ENCODE data around the gene PHYHIPL. TPM values are rescaled to one million over a fixed set of nuclear protein-coding genes. Genes with fewer than 3 reads are reported as not detected.

The PHYHIPL gene
- total and polyA plus RNA-seq, 2 of the 8 experiments (the other 6 are each of a cell fraction or from before 2014, with no cell fraction given), result 0.23 to 0.48 TPM

DNA sequence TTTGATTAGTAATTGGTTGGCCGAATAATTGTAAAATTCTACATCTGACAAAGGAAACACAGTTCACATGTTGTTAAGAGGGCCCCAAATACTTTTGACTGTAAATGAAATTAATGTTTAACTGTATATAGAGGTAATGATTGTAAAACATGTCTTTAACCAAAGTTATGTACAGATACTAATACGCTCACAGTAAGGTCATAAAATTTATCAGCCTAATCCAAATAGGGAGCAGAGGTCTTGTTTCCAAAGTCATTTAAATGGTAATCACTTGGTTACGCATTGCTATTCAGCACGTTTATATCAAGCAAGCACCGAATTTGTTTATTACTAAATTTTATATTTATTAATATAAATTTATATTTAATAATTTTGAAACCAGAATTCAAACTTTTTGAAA, 1.4 kb downstream of the PHYHIPL start:
- Histone ChIP-seq H3K56ac (replicated peaks; ENCODE audit: insufficient read length, low read depth, low read length) (no peak overlapping the region), H2BK5ac (ENCODE audit: low read depth, low read length) (no peak overlapping the region), H3K4me1 (replicated peaks in 1 of 4; ENCODE audit: control insufficient read depth in 3 of 4, insufficient read depth in 4 of 4, low read length in 3 of 4) (peaks cover 0 to 6% (median 4%) of the 10 kb centered on the region in 4 experiments; a peak in 5 of 7 replicates), H2BK120ac (replicated peaks; ENCODE audit: low read depth, low read length) (no peak overlapping the region), H4K5ac (ENCODE audit: insufficient read length, low read depth, low read length) (no peak overlapping the region), H3K9me3 (ENCODE audit: insufficient read depth in 2 of 2, low read depth in 1 of 2, low read length in 1 of 2) (no peaks in the 10 kb centered on the region), H3K27me3 (replicated peaks in 1 of 4; ENCODE audit: control insufficient read depth in 3 of 4, extremely low read depth in 1 of 4, insufficient read depth in 3 of 4, low read length in 3 of 4) (peaks cover 8 to 36% (median 25%) of the 10 kb centered on the region in 4 experiments), H3K9ac (replicated peaks in 1 of 4; ENCODE audit: extremely low read depth in 1 of 4, low read depth in 3 of 4, low read length in 3 of 4) (no peak overlapping the region), H3K23me2 (ENCODE audit: low read depth, low read length) (peaks cover 3% of the 10 kb centered on the region; the same call in 1 of the 2 replicates), H3K23ac (ENCODE audit: insufficient read length) (no peak overlapping the region), H3K18ac (ENCODE audit: extremely low read depth, low read length) (no peak overlapping the region), H3K14ac (ENCODE audit: insufficient read length) (no peak overlapping the region), H3K4me3 (ENCODE audit: extremely low read depth in 1 of 4, insufficient read depth in 2 of 4, low read depth in 3 of 4, low read length in 4 of 4) (no peak overlapping the region), H2BK20ac (ENCODE audit: low read length) (no peak overlapping the region), H3K4ac (replicated peaks; ENCODE audit: insufficient read length, low read depth, low read length) (no peak overlapping the region), H3K36me3 (ENCODE audit: control insufficient read depth in 2 of 4, insufficient read depth in 4 of 4, low read length in 3 of 4) (no peaks in the 10 kb centered on the region), H2BK15ac (ENCODE audit: low read length) (no peak overlapping the region), H3K79me2 (ENCODE audit: control insufficient read depth in 1 of 2, insufficient read depth in 2 of 2, low read length in 2 of 2) (no peaks in the 10 kb centered on the region), H4K20me1 (replicated peaks in 1 of 2; ENCODE audit: control insufficient read depth in 1 of 2, insufficient read depth in 2 of 2, low read length in 2 of 2) (peaks cover 0 to 3% of the 10 kb centered on the region in 2 experiments), H4K91ac (replicated peaks; ENCODE audit: insufficient read length, low read length) (no peak overlapping the region), H4K8ac (ENCODE audit: extremely low read depth, insufficient read depth, low read length) (no peak overlapping the region), H2BK12ac (ENCODE audit: low read depth, low read length) (no peak overlapping the region), H2AK5ac (ENCODE audit: low read depth, low read length) (no peak overlapping the region), H3K27ac (ENCODE audit: low read depth, low read length) (no peak overlapping the region), H2AFZ (ENCODE audit: low read length) (no peak overlapping the region), H3K4me2 (ENCODE audit: insufficient read depth in 1 of 2, low read depth in 2 of 2, low read length in 2 of 2) (no peak overlapping the region; a peak in 1 of 4 replicates), H3K79me1 (ENCODE audit: low read depth, low read length) (no peaks in the 10 kb centered on the region)
- POLR2A ChIA-PET (ENCODE audit: partially characterized antibody), result interaction anchor here (1.3 kb wide), 1 partner anchor 210 kb away, joined by 3 read pairs; no protein-coding TSS in a partner anchor
- DNase-seq (ENCODE audit: low read depth in 1 of 2, low spot score in 2 of 2), result no peak
- FAIRE-seq, result no peak
- CTCF ChIA-PET (ENCODE audit: partially characterized antibody), result interaction anchor here (0.9 to 3.4 kb wide), 2 partner anchors 214 to 225 kb away, joined by 3 to 17 read pairs; no protein-coding TSS in a partner anchor
- 78% methylated on average over 5 of the region's 5 CpGs; no CpG with 5 or more reads in 1 of the 2 experiments for WGBS, 2 experiments (ENCODE audit: extremely low coverage in 1 of 2, insufficient coverage in 1 of 2, insufficient read length in 1 of 2, insufficient replicate concordance in 2 of 2, low coverage in 1 of 2, low lambda C conversion rate in 2 of 2, missing lambda C conversion rate in 1 of 2)
- TF ChIP-seq, protein P1, sequence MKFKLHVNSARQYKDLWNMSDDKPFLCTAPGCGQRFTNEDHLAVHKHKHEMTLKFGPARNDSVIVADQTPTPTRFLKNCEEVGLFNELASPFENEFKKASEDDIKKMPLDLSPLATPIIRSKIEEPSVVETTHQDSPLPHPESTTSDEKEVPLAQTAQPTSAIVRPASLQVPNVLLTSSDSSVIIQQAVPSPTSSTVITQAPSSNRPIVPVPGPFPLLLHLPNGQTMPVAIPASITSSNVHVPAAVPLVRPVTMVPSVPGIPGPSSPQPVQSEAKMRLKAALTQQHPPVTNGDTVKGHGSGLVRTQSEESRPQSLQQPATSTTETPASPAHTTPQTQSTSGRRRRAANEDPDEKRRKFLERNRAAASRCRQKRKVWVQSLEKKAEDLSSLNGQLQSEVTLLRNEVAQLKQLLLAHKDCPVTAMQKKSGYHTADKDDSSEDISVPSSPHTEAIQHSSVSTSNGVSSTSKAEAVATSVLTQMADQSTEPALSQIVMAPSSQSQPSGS (IDR thresholded peaks at IDR 0.05; ENCODE audit: low read length), result no peak
- TF ChIP-seq TCF12 (IDR thresholded peaks at IDR 0.05; ENCODE audit: low read depth, low read length) (no peak), SIX5 (IDR thresholded peaks at IDR 0.05; ENCODE audit: low read depth, low read length) (no peak), CTBP2 (IDR thresholded peaks at IDR 0.05; ENCODE audit: borderline replicate concordance, insufficient read depth, insufficient read length, low read length) (no peak), TAF7 (optimal IDR thresholded peaks at IDR 0.05; ENCODE audit: borderline replicate concordance, low read depth, low read length) (no peak), POLR2A (IDR thresholded peaks at IDR 0.05; ENCODE audit: control extremely low read depth in 1 of 2, low read depth in 2 of 2, low read length in 2 of 2) (no peak), SP2 (IDR thresholded peaks at IDR 0.05; ENCODE audit: low read length) (no peak), SP4 (IDR thresholded peaks at IDR 0.05; ENCODE audit: low read length) (no peak), RBBP5 (IDR thresholded peaks at IDR 0.05; ENCODE audit: borderline replicate concordance, low read depth, low read length) (no peak), RFX5 (IDR thresholded peaks at IDR 0.05; ENCODE audit: borderline replicate concordance, low read depth, low read length) (no peak), EP300 (IDR thresholded peaks at IDR 0.05; ENCODE audit: borderline replicate concordance in 1 of 2, low read depth in 2 of 2, low read length in 2 of 2) (no peak), KDM4A (IDR thresholded peaks at IDR 0.05; ENCODE audit: low read depth, low read length, severe bottlenecking) (no peak)
